Esophagus muscularis mucosa (tissue), 3 donors: Measurements from ENCODE around the gene METTL26.

Source experiments
- CTCF ChIP-seq, 3 experiments: fragments of 200-600 bp in 2 of 3; fragments of 450-650 bp in 1 of 3; sonication (generic) in 2 of 3; IDR thresholded peaks; one replicate each; pipeline ENCODE4 v1.5.1; 2017 to 2019; ENCODE audit warnings: antibody characterized with exemption in 3 of 3, mild to moderate bottlenecking in 2 of 3, moderate library complexity in 1 of 3
- POLR2A ChIP-seq: fragments of 450-650 bp; IDR thresholded peaks from one replicate; pipeline ENCODE4 v1.6.1; 2017; ENCODE audit warnings: antibody characterized with exemption, moderate library complexity, mild to moderate bottlenecking, low read depth

GRCh38 chr16:634996-635395 lies 1.1 kb downstream of the METTL26 start:
- no peak for TF ChIP-seq POLR2A
- TF ChIP-seq CTCF (IDR thresholded peaks at IDR 0.05): no peak
